HFF-Myc (cell line): Measurements from ENCODE around the gene ZNF521.

ENCODE experiments used
- DNase-seq: peaks from one replicate; pipeline ENCODE4 v3.0.0-alpha.2; 2011; ENCODE audit warnings: low read depth; ENCODE audit errors: extremely low read depth
- H3K4me3 ChIP-seq: replicated peaks from 2 replicates; pipeline ENCODE4 v1.5.1; 2011; ENCODE audit warnings: low read depth, mild to moderate bottlenecking, control low read depth, low read length
- TF ChIP-seq, protein P1 (sequence below): IDR thresholded peaks from 2 replicates; pipeline ENCODE4 v1.5.1; 2012; ENCODE audit warnings: mild to moderate bottlenecking, low read depth, low read length, control low read depth; ENCODE audit errors: missing control alignments

Gene ZNF521

DNA sequence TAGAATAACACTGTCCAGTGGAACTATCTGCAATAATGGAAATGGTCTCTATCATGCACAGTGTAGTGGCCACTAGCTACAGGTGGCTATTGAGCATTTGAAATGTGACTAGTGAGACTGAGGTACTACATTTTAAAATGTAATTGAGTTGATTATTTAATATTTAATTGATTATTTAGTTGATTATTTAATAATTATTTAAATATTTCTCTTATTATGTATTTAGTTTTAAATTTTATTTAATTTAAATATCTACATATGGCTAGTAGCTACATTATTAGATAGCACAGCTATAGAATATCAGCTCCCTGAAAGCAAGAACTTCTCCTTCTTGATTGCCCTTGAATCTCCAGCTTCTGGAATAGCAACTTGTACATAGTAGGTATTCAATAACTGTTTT lies 12.8 kb upstream of the ZNF521 start:
- TF ChIP-seq, protein P1, sequence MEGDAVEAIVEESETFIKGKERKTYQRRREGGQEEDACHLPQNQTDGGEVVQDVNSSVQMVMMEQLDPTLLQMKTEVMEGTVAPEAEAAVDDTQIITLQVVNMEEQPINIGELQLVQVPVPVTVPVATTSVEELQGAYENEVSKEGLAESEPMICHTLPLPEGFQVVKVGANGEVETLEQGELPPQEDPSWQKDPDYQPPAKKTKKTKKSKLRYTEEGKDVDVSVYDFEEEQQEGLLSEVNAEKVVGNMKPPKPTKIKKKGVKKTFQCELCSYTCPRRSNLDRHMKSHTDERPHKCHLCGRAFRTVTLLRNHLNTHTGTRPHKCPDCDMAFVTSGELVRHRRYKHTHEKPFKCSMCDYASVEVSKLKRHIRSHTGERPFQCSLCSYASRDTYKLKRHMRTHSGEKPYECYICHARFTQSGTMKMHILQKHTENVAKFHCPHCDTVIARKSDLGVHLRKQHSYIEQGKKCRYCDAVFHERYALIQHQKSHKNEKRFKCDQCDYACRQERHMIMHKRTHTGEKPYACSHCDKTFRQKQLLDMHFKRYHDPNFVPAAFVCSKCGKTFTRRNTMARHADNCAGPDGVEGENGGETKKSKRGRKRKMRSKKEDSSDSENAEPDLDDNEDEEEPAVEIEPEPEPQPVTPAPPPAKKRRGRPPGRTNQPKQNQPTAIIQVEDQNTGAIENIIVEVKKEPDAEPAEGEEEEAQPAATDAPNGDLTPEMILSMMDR, result no peak
- no peak overlapping the region for H3K4me3 ChIP-seq
- DNase-seq, result no peak

GRCh38 chr18:25360301-25360899 lies 8.4 kb upstream of the ZNF521 start:
- no peak for DNase-seq
- TF ChIP-seq, protein P1, result no peak
- no peak overlapping the region for H3K4me3 ChIP-seq

DNA sequence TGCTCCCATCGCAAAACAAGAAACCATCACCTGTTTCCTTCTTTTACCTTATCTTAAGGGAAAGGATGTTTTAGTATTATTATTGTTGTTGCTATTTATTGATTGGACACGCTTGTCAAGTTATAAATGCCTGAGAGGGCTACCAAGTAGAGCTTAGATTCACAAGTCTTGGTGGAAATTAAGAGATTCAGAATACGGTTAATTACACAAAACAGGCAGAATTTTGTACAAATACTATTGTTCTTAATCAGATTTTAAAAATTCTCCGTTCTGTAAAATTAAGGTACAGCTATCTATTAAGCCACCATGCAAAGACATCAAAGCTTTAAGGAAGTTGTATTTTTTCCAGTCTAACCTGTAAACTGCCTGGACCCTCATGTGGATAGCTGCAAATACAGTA lies 1.1 kb upstream of the ZNF521 start:
- TF ChIP-seq, protein P1, result no peak
- peak overlapping the region; percentile 44 for H3K4me3 ChIP-seq
- DNase-seq, result no peak

- DNase-seq, result no peak
- peak overlapping the region; percentile 44 for H3K4me3 ChIP-seq
- TF ChIP-seq, protein P1, result no peak
Measured at GRCh38 chr18:25352629-25353005, 651 bp upstream of the ZNF521 start.

DNA sequence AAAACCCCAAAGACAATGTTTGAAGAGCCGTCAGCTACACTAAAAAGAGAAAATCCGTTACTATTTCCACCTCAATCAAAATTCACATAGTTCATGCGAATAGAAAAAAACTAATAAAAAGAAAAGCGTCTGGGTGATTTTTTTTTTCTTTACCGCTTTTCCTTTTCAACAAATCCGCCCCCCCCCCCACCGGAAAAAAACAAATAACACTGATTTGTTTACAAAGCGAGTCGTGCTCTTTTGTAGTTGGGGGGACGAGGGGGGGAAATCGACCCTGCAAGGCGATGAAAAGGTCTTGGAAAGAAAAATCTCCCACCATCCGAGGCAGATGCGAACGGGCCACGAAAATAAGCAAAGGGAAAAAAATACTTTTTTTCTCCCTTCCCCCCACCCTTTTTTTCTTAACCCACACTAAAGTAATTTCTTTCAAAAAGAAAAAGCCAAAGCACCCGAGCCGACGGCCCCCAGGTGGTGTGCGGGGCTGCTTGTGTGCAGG lies 638 bp downstream of the ZNF521 start:
- TF ChIP-seq, protein P1, result no peak
- no peak for DNase-seq
- H3K4me3 ChIP-seq, result peak overlapping the region; percentile 90

DNA sequence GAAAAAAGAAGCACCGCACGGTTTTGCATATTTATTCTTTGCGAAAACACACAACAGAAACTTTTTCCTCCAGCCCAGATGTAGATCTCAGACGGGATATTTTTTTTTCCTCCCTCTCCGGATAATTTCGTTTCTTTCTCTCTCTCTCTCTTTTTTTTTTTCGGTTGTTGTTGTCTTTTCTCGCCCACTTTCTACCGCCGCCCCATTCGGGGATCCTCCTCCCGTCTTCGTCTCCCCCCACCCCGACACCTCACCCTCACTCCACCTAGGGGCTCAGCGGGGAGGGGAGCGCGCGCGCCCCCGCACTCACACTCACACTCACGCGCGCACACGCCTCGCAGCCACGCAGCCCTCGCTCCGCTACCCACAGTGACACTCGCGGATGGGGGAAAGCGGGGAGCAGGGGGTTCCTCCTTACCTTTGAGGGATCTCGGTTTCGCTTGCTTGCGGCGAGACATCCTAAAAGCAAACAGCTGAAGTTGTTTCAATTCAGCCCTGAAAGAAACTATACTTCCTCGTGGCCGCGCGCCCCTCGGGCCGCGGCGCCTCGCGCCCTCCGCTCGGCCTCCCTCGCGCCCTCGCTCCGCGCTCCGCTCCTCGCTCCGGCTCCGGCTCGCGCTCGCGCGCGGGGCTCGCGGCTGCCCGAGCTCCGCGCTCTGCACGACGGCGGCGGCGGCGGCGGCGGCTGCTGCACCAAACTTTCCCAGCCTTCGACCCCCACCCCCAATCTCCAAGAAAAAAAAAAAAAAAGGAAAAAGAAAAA lies 1.3 kb downstream of the ZNF521 start:
- TF ChIP-seq, protein P1, result no peak
- H3K4me3 ChIP-seq, result peak overlapping the region; percentile 90
- DNase-seq, result no peak
